Calu3 (cell line): ENCODE data around the gene POLR1E. TPM values are rescaled to one million over a fixed set of nuclear protein-coding genes. Genes with fewer than 3 reads are reported as not detected.
A peak's percentile ranks its signal among the peaks of the same experiment; 100 is the strongest.
"Not testable (repeated sequence)": the region's sequence is repeated elsewhere in the genome, so short reads cannot be mapped to it uniquely, and the experiment has no call there.

Source experiments
- BruUV-seq: library from RNA; stranded (reverse); fragments of 400-500 nt; replicated peaks from 2 replicates; lab custom pipeline; 2021; lab: Mats Ljungman, UMichigan
- CTCF ChIA-PET: fragments of 300-600 bp; sonication (Branson Sonifier 250); formaldehyde crosslinking; loops from one replicate; lab custom pipeline; 2022; ENCODE audit warnings: antibody characterized with exemption; lab: Charles Lee
- DNase-seq: peaks from one replicate; pipeline ENCODE4 v3.0.0; 2022
- H3K27ac Mint-ChIP-seq: one replicate; pipeline ENCODE4 v1.8.0; 2022; ENCODE audit warnings: mixed read lengths; ENCODE audit not compliant: unreplicated experiment
- H3K27me3 Mint-ChIP-seq: one replicate; pipeline ENCODE4 v1.8.0; 2022; ENCODE audit warnings: mixed read lengths; ENCODE audit not compliant: unreplicated experiment
- H3K36me3 Mint-ChIP-seq: one replicate; pipeline ENCODE4 v1.8.0; 2022; ENCODE audit warnings: mild to moderate bottlenecking, moderate library complexity, mixed read lengths; ENCODE audit not compliant: insufficient read depth, unreplicated experiment
- H3K4me1 Mint-ChIP-seq: one replicate; pipeline ENCODE4 v1.8.0; 2022; ENCODE audit warnings: mild to moderate bottlenecking, low read depth, mixed read lengths; ENCODE audit not compliant: unreplicated experiment
- H3K4me3 Mint-ChIP-seq: one replicate; pipeline ENCODE4 v1.8.0; 2022; ENCODE audit warnings: mild to moderate bottlenecking, low read depth, moderate library complexity, mixed read lengths; ENCODE audit not compliant: unreplicated experiment
- H3K9me3 Mint-ChIP-seq: one replicate; pipeline ENCODE4 v1.8.0; 2022; ENCODE audit warnings: low read depth, mixed read lengths; ENCODE audit not compliant: unreplicated experiment
- CTCF ChIP-seq: fragments of 200-600 bp; IDR thresholded peaks from one replicate; pipeline ENCODE4 v1.8.0; 2022; ENCODE audit warnings: antibody characterized with exemption; ENCODE audit not compliant: unreplicated experiment
- intact Hi-C: fragments of 100-400 bp; cut with micrococcal nuclease; formaldehyde crosslinking; loops from one replicate; pipeline ENCODE4 v1.10.0; 2022; ENCODE audit not compliant: unreplicated experiment
- total RNA-seq: library from RNA; stranded (reverse); gene quantifications from 2 replicates; pipeline ENCODE4 v1.2.3, GENCODE V29; 2022

POLR1E gene
- total RNA-seq, 1 experiment from 2014 or later: 12.5 TPM

- CTCF ChIA-PET: no interaction called here
- no peak overlapping the region for H3K27ac Mint-ChIP-seq
- intact Hi-C loops: no loop called here
- DNase-seq: no peak
- no TSS peak for BruUV-seq
- H3K4me1 Mint-ChIP-seq: no peaks in the 10 kb centered on the region
- peaks cover 3% of the 10 kb centered on the region for H3K36me3 Mint-ChIP-seq
- TF ChIP-seq CTCF: no peak
- no peaks in the 10 kb centered on the region for H3K9me3 Mint-ChIP-seq
- H3K27me3 Mint-ChIP-seq: no peaks in the 10 kb centered on the region
- H3K4me3 Mint-ChIP-seq: no peak overlapping the region
These were observed 23.1 kb downstream of the POLR1E start for GRCh38 chr9:37508834-37509206.

- H3K27me3 Mint-ChIP-seq: no peaks in the 10 kb centered on the region
- CTCF ChIA-PET: no interaction called here
- no peak overlapping the region for H3K27ac Mint-ChIP-seq
- no peak overlapping the region for H3K4me3 Mint-ChIP-seq
- H3K36me3 Mint-ChIP-seq: peaks cover 3% of the 10 kb centered on the region
- DNase-seq: no peak
- no peaks in the 10 kb centered on the region for H3K4me1 Mint-ChIP-seq
- no TSS peak for BruUV-seq
- intact Hi-C loops: no loop called here
- H3K9me3 Mint-ChIP-seq: no peaks in the 10 kb centered on the region
- no peak for TF ChIP-seq CTCF
These were observed 23.8 kb downstream of the POLR1E start for GRCh38 chr9:37509536-37509935.

GRCh38 chr9:37510053-37510452 is 24.3 kb downstream of the POLR1E start:
- H3K27ac Mint-ChIP-seq, H3K9me3 Mint-ChIP-seq, CTCF ChIA-PET, H3K36me3 Mint-ChIP-seq, H3K27me3 Mint-ChIP-seq, BruUV-seq, H3K4me3 Mint-ChIP-seq, DNase-seq, H3K4me1 Mint-ChIP-seq, intact Hi-C loops: not testable (repeated sequence)

GRCh38 chr9:37511016-37512010 is 25.6 kb downstream of the POLR1E start:
- TF ChIP-seq CTCF: no peak
- Mint-ChIP-seq H3K4me3 (no peak overlapping the region), H3K27me3 (no peaks in the 10 kb centered on the region), H3K9me3 (no peaks in the 10 kb centered on the region), H3K36me3 (peaks cover 3% of the 10 kb centered on the region), H3K27ac (peak overlapping the region; percentile 36), H3K4me1 (no peaks in the 10 kb centered on the region)
- DNase-seq: no peak
- intact Hi-C loops: no loop called here
- no TSS peak for BruUV-seq
- CTCF ChIA-PET: no interaction called here

GRCh38 chr9:37512437-37512836 is 26.7 kb downstream of the POLR1E start:
- H3K4me1 Mint-ChIP-seq: no peaks in the 10 kb centered on the region
- H3K27ac Mint-ChIP-seq: no peak overlapping the region
- intact Hi-C loops: no loop called here
- DNase-seq: no peak
- TF ChIP-seq CTCF: no peak
- H3K36me3 Mint-ChIP-seq: peaks cover 3% of the 10 kb centered on the region
- H3K9me3 Mint-ChIP-seq: no peaks in the 10 kb centered on the region
- no TSS peak for BruUV-seq
- H3K27me3 Mint-ChIP-seq: no peaks in the 10 kb centered on the region
- no peak overlapping the region for H3K4me3 Mint-ChIP-seq
- CTCF ChIA-PET: no interaction called here

GRCh38 chr9:37514415-37514814 is 28.7 kb downstream of the POLR1E start:
- BruUV-seq, H3K9me3 Mint-ChIP-seq, CTCF ChIA-PET, H3K4me3 Mint-ChIP-seq, H3K36me3 Mint-ChIP-seq, H3K27ac Mint-ChIP-seq, H3K4me1 Mint-ChIP-seq, DNase-seq, intact Hi-C loops, H3K27me3 Mint-ChIP-seq: not testable (repeated sequence)
